ENCODE measurements around the gene MC4R.

MC4R gene

GRCh38 chr18:60322591-60322990 is 50.0 kb downstream of the MC4R start:
- no peak for DNase-seq
